GM12892 (cell line): ENCODE results near the gene PDE4DIP.
"Not testable (repeated sequence)": the region's sequence is repeated elsewhere in the genome, so short reads cannot be mapped to it uniquely, and the experiment has no call there.

Source experiments
- DNase-seq: peaks from one replicate; pipeline ENCODE4 v3.0.0; 2011; ENCODE audit not compliant: insufficient read length
- FAIRE-seq: peaks from 2 replicates; lab custom pipeline; 2011; peaks lifted over from hg19 to GRCh38; lab: Jason Lieb, UNC

Gene PDE4DIP

DNA sequence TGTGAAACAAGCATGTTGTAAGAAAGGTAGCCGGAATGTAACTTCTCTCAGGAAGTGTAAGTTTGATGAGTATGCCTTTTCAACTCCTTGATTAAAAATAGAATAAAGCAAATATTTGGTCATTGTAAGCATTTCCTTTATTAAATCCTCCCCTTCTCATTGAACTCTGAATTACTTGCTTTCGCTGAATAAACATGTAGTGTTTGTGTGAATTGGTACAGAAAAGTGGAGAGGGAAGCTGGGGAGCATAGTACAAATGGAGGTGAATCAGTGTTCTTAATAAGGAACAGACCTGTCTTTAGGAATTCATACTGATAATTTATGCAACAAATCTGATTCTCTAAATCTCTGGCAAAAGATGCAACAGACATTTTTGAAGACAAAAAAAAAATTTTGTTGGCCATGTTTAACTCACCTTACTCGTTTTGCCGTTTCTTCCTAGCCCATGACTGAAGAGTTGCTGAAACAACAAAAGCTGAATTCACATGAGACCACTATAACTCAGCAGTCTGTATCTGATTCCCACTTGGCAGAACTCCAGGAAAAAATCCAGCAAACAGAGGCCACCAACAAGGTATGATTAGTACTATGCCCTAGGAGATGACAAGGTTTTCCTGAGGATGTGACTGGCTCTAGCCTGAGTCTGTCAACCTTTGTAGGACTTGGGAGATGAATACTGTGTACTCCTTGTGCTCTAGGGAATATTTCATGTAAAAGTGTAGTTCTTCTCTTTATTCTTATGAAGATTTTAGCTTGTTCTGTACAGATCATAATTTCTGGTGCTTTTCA is 116.2 kb downstream of the PDE4DIP start:
- FAIRE-seq, DNase-seq: not testable (repeated sequence)

DNA sequence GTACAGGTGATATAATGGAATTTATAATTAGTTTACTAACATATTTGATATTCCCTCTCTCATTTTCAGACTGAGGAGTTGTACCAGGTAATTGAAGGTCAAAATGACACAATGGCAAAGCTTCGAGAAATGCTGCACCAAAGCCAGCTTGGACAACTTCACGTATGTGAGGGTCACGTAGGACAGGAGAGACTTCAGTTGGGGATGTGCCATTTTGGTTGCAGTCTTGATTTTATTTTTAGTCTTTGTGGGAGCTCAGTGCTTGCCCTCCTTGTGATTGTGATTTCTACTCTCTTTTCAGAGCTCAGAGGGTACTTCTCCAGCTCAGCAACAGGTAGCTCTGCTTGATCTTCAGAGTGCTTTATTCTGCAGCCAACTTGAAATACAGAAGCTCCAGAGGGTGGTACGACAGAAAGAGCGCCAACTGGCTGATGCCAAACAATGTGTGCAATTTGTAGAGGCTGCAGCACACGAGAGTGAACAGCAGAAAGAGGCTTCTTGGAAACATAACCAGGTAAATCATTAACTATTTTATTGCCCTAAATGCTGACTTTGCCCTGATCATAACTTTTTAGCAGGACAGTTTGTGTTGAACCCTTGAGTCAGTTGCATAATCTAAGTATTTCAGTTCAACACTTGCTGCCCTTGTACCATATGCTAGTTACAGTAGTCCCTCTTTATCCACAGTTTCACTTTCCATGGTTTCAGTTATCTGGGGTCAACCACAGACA is 118.1 kb downstream of the PDE4DIP start:
- not testable (repeated sequence) for DNase-seq, FAIRE-seq

DNA sequence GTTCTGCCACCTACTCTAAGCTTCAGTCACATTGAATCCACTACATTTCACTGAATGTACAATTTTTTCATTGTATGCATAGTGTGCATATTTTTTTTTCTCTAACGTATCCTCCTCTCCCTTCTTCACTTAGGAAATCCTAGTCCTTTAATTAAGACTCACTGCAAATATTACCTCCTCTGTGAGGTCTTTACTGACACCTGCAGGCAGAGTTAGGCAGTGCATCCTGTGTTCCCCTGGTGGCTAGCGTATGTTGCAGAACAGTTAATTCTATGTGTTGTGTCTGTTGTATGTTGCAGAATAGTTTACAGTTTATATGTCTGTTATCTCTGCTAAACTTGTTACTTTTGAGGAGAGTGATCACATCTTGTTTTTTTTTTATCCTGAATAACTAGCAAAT is 121.9 kb downstream of the PDE4DIP start:
- peak; percentile 30 for FAIRE-seq
- DNase-seq: not testable (repeated sequence)

DNA sequence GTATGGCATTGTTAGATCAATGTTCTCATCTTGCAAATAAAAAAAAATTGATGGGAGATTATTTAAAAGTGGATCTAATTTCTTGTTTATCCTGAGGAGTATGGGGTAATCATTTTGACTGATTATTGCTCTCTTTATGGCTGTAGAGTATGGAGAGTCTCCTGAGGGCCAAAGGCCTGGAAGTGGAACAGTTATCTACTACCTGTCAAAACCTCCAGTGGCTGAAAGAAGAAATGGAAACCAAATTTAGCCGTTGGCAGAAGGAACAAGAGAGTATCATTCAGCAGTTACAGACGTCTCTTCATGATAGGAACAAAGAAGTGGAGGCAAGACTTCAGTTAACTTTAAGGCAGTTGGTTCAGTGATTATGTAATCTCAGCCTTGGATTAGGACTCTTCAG is 123.4 kb downstream of the PDE4DIP start:
- DNase-seq, FAIRE-seq: not testable (repeated sequence)

DNA sequence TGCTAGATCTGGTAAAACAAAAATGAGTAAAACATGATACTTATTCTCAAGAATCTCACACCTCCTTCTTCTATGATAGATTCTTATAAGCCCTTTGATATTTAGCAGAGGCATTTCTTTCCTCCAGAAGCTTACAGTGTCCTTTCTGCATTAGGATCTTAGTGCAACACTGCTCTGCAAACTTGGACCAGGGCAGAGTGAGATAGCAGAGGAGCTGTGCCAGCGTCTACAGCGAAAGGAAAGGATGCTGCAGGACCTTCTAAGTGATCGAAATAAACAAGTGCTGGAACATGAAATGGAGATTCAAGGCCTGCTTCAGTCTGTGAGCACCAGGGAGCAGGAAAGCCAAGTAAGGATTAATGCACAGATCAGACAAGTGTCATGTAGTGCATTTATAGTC is 124.5 kb downstream of the PDE4DIP start:
- not testable (repeated sequence) for DNase-seq, FAIRE-seq

DNA sequence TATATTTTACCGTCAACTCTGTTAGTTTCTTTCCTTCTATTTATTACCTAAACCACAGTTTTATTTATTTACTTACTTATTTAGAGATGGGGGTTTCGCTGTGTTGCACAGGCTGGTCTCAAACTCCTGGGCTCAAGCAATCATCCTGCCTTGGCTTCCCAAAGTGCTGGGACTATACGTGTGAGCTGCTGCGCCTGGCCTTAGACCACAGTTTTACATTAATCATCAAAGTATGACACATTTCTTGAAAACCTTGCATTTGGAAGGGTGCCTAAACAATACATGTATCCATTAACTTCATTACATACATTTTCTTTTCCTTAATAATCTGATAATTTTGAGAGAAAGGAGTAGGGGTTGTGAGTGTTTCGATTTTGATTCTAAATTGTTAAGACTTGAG is 124.9 kb downstream of the PDE4DIP start:
- FAIRE-seq, DNase-seq: not testable (repeated sequence)

DNA sequence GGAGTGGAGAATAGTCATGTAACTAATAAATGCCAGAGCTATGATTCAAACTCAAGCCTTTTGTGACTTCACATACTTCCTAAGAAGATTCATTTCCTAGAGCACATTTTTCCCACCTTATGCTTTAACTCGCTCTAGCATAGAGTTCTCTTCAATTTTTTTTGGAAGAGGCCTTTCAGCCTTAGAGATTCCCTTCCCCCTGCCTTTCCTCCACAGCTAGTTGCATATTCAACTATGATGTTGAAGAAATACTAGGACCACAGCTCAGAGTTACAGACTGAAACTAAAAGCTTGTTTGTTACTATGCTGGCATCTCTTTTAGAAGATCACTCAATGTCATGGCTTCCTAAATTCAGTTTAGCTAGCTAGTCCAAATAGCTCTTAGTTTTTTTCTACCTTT is 131.2 kb downstream of the PDE4DIP start:
- not testable (repeated sequence) for DNase-seq
- peak; percentile 69 for FAIRE-seq

DNA sequence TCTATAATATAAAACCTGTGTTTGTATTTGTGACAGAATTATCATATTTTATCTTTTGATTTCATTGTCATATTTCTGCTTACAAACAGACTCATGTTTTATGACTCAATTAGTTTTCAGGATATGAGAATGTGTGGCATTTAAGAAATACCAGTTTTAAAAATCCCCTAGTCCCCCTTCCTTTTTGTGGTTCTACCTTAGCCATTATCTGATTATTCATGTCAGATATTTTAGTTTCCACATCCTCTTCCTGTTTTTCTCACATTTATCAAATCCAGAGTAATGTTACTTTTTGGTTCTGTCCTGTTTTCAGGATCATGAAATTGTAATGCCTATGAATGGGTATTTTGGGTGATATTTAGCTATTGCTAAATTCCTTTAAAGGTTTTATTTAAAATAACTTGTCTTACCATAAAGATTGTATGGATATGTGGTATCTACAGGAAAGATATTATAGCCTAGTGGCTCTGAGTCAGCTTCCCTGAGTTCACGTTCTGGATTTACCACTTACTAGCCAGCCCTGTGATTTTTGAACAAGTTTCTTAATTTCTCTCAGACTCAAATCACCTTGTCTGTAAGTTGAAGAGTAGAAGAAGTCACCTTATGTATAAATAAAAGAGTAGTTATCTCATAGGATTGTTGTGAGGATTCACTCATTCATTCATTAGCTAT is 131.8 kb downstream of the PDE4DIP start:
- DNase-seq, FAIRE-seq: not testable (repeated sequence)

DNA sequence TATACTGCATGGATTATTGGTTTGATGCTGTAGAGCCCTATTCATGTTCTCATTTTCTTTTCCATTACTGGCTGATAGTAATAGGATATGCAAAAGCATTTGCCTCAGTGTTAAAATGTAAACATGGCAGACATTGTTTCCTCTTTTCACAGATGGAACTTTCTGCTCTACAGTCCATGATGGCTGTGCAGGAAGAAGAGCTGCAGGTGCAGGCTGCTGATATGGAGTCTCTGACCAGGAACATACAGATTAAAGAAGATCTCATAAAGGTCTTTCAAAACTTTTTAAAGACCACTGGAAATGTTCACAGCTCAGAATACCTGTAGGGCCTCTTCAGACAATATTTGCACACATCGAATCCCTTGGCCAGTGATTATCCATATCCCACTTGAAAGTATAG is 133.6 kb downstream of the PDE4DIP start:
- DNase-seq, FAIRE-seq: not testable (repeated sequence)

DNA sequence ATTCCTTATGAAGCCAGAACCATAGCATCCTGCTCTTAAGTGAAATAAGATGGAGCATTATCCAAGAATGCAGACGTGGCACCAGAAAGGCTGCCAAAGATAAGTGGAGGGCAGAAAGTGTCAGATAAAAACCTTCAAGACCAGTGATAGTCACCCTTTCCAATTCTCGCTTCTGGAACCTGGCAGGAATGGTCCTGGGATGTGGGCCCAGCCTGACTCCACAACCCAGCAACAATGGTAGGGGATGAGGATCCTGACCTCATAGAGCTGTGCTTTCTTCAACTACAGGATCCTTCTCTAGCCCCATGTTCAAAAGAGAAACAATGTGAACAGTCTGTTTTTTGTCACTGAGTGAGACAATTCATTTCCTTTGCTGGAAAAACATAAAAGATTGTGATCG is 145.2 kb downstream of the PDE4DIP start:
- DNase-seq, FAIRE-seq: not testable (repeated sequence)

DNA sequence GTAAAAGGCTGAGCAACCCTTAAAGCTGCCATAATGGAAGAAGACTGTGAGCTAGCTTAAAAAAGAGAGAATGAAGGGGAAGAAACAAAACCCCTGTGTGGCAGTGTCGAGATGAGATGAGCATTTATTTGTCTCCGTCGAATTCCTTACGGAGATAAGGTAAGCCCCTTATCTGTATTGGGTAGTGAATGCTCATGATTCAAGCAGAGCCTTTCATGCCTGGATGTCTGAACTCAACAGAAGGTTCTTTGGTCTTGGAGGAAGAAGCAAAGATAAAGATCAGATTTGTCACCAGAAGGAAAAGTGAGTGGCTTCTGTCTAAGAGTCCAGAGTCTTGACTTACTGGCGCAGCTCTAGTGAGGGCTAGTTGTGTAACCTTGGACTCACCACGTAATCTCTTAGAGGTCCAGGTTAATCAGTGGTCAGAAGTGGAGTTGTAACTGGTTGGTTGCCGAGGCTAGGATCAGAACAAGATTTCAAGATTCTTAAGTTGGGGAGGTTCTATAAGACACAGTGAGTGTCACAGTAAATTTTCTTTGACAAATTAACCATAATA is 146.1 kb downstream of the PDE4DIP start:
- not testable (repeated sequence) for FAIRE-seq, DNase-seq

DNA sequence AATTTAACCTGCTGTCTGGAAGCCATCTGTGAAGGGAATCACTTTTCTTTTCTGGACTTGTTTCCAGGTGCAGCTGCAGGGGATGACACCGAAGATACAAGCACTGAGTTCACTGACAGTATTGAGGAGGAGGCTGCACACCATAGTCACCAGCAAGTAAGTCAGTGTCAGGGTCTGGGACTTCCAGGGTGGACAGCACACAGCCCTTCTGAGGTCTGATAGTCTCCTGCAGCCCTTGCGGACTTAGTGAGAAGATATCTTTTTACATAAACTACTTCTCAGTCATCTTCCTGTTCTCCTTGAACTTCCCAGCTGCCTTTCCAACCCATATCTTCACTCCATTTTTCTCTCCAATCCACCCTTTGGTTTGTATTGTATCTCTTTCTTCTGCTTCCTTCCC is 147.6 kb downstream of the PDE4DIP start:
- FAIRE-seq, DNase-seq: not testable (repeated sequence)

DNA sequence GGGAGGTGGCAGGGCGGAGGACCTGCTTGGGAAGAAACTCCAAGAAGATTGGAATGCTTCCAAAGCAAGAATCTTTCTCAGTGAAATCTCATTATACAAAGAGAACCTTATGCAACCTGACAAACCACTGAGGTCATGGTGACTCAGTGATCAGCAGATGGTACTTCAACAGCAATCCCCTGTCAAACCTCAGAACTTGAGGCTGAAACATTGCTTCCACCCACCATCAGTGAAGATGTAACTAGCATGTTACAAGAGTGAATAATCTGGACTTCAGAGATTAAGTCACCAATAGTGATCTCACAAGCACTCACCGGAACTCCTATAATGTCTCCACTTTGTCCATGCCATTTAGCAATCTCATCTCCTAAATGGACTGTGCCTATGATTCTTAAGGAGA is 148.1 kb downstream of the PDE4DIP start:
- FAIRE-seq, DNase-seq: not testable (repeated sequence)

DNA sequence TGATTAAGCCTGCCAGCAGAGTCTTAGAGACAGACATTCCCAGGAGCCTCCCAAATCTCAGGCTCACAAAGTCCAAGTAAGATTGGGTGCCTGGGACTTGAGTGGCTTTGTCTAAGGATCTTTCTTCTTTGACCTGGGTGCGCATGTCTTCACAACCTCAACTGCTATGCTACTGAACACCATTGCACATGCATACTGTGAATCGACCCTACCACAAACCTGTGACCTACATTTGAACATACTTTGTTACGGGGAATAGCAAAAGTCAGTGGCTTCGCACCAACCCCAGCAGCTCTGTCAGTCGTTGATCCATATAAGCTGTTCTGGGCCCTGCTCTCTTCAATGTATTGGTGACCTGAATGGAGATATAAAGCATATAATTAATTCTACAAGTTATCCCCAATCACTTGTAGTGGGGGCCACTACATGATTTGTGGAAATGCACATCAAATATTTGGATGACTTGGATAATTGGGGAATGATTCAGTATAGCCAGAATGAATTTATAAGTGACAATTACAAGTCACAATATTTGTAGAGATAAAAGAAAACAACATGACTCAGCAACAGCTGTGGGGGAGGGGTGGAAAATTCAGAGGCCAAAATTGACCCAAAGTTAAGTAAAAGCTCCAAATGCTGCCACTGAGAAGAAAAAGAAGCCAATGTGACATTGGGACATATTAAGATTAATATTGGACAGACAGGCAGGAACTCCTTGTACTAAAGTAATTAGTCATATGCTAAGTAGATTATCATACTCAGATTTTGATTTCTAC is 152.4 kb downstream of the PDE4DIP start:
- FAIRE-seq, DNase-seq: not testable (repeated sequence)

DNA sequence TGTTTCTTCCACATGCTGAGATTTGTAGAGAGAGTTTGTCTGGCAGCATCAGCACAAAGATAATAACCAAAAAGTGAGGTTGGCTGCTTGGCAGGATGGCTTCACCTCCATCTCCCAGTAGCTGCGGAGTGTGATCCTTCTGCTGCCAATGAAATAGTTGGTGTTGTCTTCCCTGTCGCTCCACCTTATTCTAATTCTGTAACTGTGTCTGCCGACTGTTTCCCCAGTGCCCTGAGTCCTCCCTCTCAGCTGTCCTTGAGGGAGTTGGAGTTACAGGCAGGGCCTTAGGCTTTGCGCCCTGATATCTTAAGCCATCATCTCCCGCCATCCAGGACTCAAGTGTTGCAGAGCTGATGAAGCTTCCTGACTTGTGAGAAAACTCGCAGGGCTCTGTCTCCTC is 153.2 kb downstream of the PDE4DIP start:
- not testable (repeated sequence) for DNase-seq, FAIRE-seq

DNA sequence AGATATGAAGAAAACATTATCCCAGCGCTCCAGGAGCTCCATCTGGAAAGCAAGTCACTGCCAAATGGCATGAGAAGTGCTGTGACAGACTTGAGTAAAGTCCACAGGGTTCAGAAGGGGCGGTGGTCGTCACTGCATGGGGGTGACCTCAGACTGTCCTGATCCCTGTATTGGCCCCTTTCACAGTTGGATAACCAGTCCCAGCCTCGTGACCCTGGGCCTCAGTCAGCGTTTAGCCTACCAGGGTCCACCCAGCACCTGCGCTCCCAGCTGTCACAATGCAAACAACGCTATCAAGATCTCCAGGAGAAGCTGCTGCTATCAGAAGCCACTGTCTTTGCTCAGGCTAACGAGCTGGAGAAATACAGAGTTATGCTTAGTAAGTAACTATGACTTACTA is 158.4 kb downstream of the PDE4DIP start:
- FAIRE-seq, DNase-seq: not testable (repeated sequence)

DNA sequence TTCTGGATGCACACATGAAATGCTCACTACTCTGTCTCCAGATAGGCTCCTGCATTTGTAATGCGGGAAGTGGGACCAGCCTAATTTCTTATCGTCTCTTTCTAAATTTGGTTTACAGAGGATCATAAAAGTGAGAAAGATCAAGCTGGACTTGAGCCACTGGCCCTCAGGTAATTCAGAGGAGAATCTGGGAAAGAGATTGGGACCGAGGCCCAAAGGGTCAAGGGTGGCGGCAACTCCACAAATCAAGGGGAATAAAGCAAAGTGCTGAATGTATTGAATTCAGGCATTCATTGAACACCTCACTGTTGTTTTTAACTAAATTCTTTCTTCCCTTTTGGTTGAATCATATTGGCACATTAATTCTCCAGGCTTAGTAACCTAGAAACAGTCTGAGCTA is 164.1 kb downstream of the PDE4DIP start:
- not testable (repeated sequence) for FAIRE-seq, DNase-seq

DNA sequence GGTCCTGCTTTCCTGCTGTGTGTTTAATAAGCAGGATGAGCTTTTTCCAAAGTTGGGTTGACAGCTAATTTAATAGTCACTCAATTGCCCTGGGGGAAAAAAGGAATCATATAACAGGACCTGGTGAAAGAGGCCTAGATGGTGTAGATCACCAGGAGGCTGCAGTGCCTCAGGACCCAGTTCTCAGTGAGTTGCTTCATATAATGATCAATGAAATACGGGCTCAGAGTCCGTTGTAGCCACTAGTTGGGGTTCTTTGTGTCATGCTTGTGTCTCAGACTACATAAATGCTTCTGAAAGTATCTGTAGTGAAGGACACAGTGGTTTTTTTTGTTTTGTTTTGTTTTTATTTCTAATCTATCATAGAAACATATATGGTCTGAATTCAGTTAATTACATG is 164.5 kb downstream of the PDE4DIP start:
- DNase-seq, FAIRE-seq: not testable (repeated sequence)

DNA sequence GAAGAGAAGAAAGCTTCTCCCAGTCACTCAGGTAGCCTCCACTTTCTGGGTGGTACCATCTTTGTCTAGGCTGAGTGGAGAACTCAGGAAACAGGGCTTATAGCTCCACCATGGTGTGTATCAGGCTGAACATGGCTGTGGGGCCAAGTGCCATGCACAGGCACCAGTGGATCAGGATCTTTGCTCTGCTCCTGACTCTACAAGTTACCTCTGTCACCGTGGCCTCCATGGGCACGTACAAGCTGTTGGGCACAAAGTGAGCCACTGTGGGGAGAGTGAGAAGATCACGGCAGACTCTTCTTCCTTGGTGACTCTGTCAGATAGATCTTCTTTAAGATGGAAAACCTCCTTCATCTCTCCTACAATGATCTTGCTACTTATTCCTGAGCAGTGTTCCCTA is 165.5 kb downstream of the PDE4DIP start:
- FAIRE-seq, DNase-seq: not testable (repeated sequence)
